H9 (cell line): ENCODE measurements around the gene AQP3. TPM values are rescaled to one million over a fixed set of nuclear protein-coding genes. Genes with fewer than 3 reads are reported as not detected.

Experiments
- DNase-seq: peaks from one replicate; pipeline ENCODE4 v3.0.0-alpha.2; 2017
- H2AFZ ChIP-seq: one replicate; pipeline ENCODE4 v1.6.1; 2013; ENCODE audit warnings: mild to moderate bottlenecking, low read length, control low read depth, moderate library complexity
- H2AK5ac ChIP-seq: 2 replicates; pipeline ENCODE4 v1.6.1; 2013; ENCODE audit warnings: low read length, control low read depth, mixed read lengths; ENCODE audit not compliant: insufficient read length
- H2BK120ac ChIP-seq: one replicate; pipeline ENCODE4 v1.6.1; 2013; ENCODE audit warnings: low read depth, mild to moderate bottlenecking, low read length, control low read depth, inconsistent platforms; ENCODE audit not compliant: poor library complexity, severe bottlenecking
- H2BK12ac ChIP-seq: 2 replicates; pipeline ENCODE4 v1.6.1; 2013; ENCODE audit warnings: low read length, control low read depth, mixed read lengths, low read depth; ENCODE audit not compliant: insufficient read length
- H2BK15ac ChIP-seq: 2 replicates; pipeline ENCODE4 v1.6.1; 2013; ENCODE audit warnings: low read depth, low read length, control low read depth
- H2BK20ac ChIP-seq: one replicate; pipeline ENCODE4 v1.6.1; 2013; ENCODE audit warnings: low read depth, mild to moderate bottlenecking, low read length, control low read depth, inconsistent platforms; ENCODE audit not compliant: poor library complexity, severe bottlenecking
- H2BK5ac ChIP-seq: 2 replicates; pipeline ENCODE4 v1.6.1; 2013; ENCODE audit warnings: low read length, control low read depth, mixed read lengths; ENCODE audit not compliant: insufficient read length
- H3K14ac ChIP-seq: 2 replicates; pipeline ENCODE4 v1.6.1; 2013; ENCODE audit warnings: low read length, control low read depth; ENCODE audit not compliant: insufficient read depth
- H3K18ac ChIP-seq: 2 replicates; pipeline ENCODE4 v1.6.1; 2013; ENCODE audit warnings: low read depth, mild to moderate bottlenecking, mixed read lengths, low read length, control low read depth; ENCODE audit not compliant: insufficient read length
- H3K23ac ChIP-seq: 2 replicates; pipeline ENCODE4 v1.6.1; 2013; ENCODE audit warnings: low read length, control low read depth, mixed read lengths, low read depth; ENCODE audit not compliant: insufficient read length
- H3K23me2 ChIP-seq: 2 replicates; pipeline ENCODE4 v1.6.1; 2013; ENCODE audit warnings: low read depth, mild to moderate bottlenecking, mixed read lengths, low read length, control low read depth; ENCODE audit not compliant: insufficient read length, poor library complexity, severe bottlenecking
- H3K27ac ChIP-seq: 2 replicates; pipeline ENCODE4 v1.5.1; 2013; ENCODE audit warnings: low read length, control low read depth, mixed read lengths, low read depth; ENCODE audit not compliant: insufficient read length
- H3K27me3 ChIP-seq: 2 replicates; pipeline ENCODE4 v1.6.1; 2013; ENCODE audit warnings: low read length, control low read depth, inconsistent platforms; ENCODE audit not compliant: insufficient read depth
- H3K4ac ChIP-seq: 2 replicates; pipeline ENCODE4 v1.6.1; 2013; ENCODE audit warnings: low read depth, mild to moderate bottlenecking, control low read depth, inconsistent platforms, low read length, moderate library complexity
- H3K4me1 ChIP-seq: 2 replicates; pipeline ENCODE4 v1.6.1; 2013; ENCODE audit warnings: low read length, control low read depth, inconsistent platforms; ENCODE audit not compliant: insufficient read depth
- H3K4me2 ChIP-seq: 2 replicates; pipeline ENCODE4 v1.6.1; 2013; ENCODE audit warnings: low read length, control low read depth, mixed read lengths; ENCODE audit not compliant: insufficient read length, insufficient read depth
- H3K56ac ChIP-seq: 2 replicates; pipeline ENCODE4 v1.6.1; 2013; ENCODE audit warnings: low read depth, mild to moderate bottlenecking, mixed read lengths, low read length, control low read depth; ENCODE audit not compliant: insufficient read length
- H3K79me1 ChIP-seq: 2 replicates; pipeline ENCODE4 v1.6.1; 2013; ENCODE audit warnings: low read depth, mild to moderate bottlenecking, moderate library complexity, low read length, control low read depth, inconsistent platforms; ENCODE audit not compliant: insufficient read depth, poor library complexity, severe bottlenecking
- H3K79me2 ChIP-seq: 2 replicates; pipeline ENCODE4 v1.6.1; 2013; ENCODE audit warnings: low read length, control low read depth, inconsistent platforms; ENCODE audit not compliant: insufficient read depth
- H3K9ac ChIP-seq: 2 replicates; pipeline ENCODE4 v1.6.1; 2013; ENCODE audit warnings: low read length, control low read depth, mixed read lengths; ENCODE audit not compliant: insufficient read length; ENCODE audit errors: extremely low read depth
- H3K9me3 ChIP-seq: one replicate; pipeline ENCODE4 v1.6.1; 2013; ENCODE audit warnings: low read depth, low read length, inconsistent platforms; ENCODE audit not compliant: control insufficient read depth
- H3T11ph ChIP-seq: one replicate; pipeline ENCODE4 v1.6.1; 2013; ENCODE audit warnings: mild to moderate bottlenecking, low read length, control low read depth, inconsistent platforms
- H4K20me1 ChIP-seq: one replicate; pipeline ENCODE4 v1.6.1; 2013; ENCODE audit not compliant: control insufficient read depth, insufficient read length, insufficient read depth
- H4K5ac ChIP-seq: 2 replicates; pipeline ENCODE4 v1.6.1; 2013; ENCODE audit warnings: low read depth, mild to moderate bottlenecking, mixed read lengths, low read length, control low read depth; ENCODE audit not compliant: insufficient read length
- H4K8ac ChIP-seq: replicated peaks from 2 replicates; pipeline ENCODE4 v1.6.1; 2013; ENCODE audit warnings: low read length, control low read depth, mixed read lengths, low read depth; ENCODE audit not compliant: insufficient read length
- H4K91ac ChIP-seq: 2 replicates; pipeline ENCODE4 v1.6.1; 2013; ENCODE audit warnings: low read depth, mild to moderate bottlenecking, moderate library complexity, mixed read lengths, low read length, control low read depth; ENCODE audit not compliant: insufficient read length
- H3K27ac Mint-ChIP-seq, 3 experiments: 2 replicates in 2 of 3; 3 replicates in 1 of 3; pipeline ENCODE4 v1.8.0; 2020 to 2021; ENCODE audit warnings: mixed read lengths in 3 of 3, mild to moderate bottlenecking in 1 of 3, moderate library complexity in 1 of 3
- H3K27me3 Mint-ChIP-seq: 2 replicates; pipeline ENCODE4 v1.8.0; 2021; ENCODE audit warnings: low read depth, mild to moderate bottlenecking, moderate library complexity, mixed read lengths
- H3K36me3 Mint-ChIP-seq, 3 experiments: 2 replicates in 2 of 3; 3 replicates in 1 of 3; pipeline ENCODE4 v1.8.0; 2020 to 2021; ENCODE audit warnings: low read depth in 3 of 3, mixed read lengths in 3 of 3; ENCODE audit not compliant: insufficient read depth in 1 of 3
- H3K4me1 Mint-ChIP-seq, 2 experiments: 2 replicates each; pipeline ENCODE4 v1.8.0; 2020; ENCODE audit warnings: mixed read lengths in 2 of 2
- H3K4me3 Mint-ChIP-seq, 2 experiments: 2 replicates in 1 of 2; 3 replicates in 1 of 2; pipeline ENCODE4 v1.8.0; 2020 to 2021; ENCODE audit warnings: mild to moderate bottlenecking in 2 of 2, mixed read lengths in 2 of 2, moderate library complexity in 1 of 2
- H3K9me3 Mint-ChIP-seq, 2 experiments: 2 replicates in 1 of 2; 3 replicates in 1 of 2; pipeline ENCODE4 v1.8.0; 2020; ENCODE audit warnings: mild to moderate bottlenecking in 2 of 2, mixed read lengths in 2 of 2, moderate library complexity in 1 of 2
- WGBS: extraction: QIAGEN DNeasy Blood & Tissue Kit; methylation state at CpG from one replicate; pipeline ENCODE4 v1.1.7; 2013; ENCODE audit warnings: missing lambda C conversion rate, low lambda C conversion rate, mixed read lengths; ENCODE audit not compliant: insufficient read length; ENCODE audit errors: extremely low coverage; 5-methylcytosine and 5-hydroxymethylcytosine counted together
- total RNA-seq: library from RNA; stranded (reverse); gene quantifications from 2 replicates; pipeline ENCODE4 v1.2.1, GENCODE V29; 2021
- TF ChIP-seq, protein P1 (sequence below): fragments of 200-600 bp; sonication (generic); conservative IDR thresholded peaks from 3 replicates; pipeline ENCODE4 v1.8.0; 2021; ENCODE audit warnings: antibody characterized with exemption, mild to moderate bottlenecking

Gene AQP3
- total RNA-seq, 1 experiment from 2014 or later: 1.6 TPM

DNA sequence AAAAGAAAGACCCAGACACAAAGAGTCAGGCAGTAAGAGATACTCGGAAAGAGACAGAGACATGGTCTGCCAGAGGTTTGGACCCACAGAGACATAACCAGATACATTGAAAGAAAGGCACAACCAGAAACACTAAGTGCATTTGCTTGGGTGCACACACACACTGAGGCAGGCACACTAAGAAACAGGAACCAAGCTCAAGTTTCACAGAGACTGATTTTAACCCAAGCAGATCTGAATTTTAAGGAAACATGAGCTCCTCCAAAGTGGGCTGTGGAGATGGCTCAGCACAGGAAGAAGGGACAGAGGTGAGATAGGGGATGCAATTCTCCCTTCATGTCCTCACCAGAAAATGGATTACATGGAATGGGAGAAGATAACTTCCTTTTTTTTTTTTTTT is 9.5 kb downstream of the AQP3 start:
- Histone ChIP-seq H2AFZ (no peak overlapping the region), H3K9ac (no peak overlapping the region), H3K79me1 (no peaks in the 10 kb centered on the region), H3K23me2 (no peaks in the 10 kb centered on the region), H3K4me2 (no peak overlapping the region), H3K18ac (no peak overlapping the region), H4K91ac (no peak overlapping the region), H3K79me2 (no peaks in the 10 kb centered on the region), H3K4me1 (no peaks in the 10 kb centered on the region), H3K23ac (no peak overlapping the region), H2BK20ac (no peak overlapping the region), H4K5ac (no peak overlapping the region), H3K27ac (no peak overlapping the region), H3K4ac (no peak overlapping the region), H4K8ac (no peak overlapping the region), H4K20me1 (no peaks in the 10 kb centered on the region), H3K27me3 (no peaks in the 10 kb centered on the region), H2BK15ac (no peak overlapping the region), H2AK5ac (no peak overlapping the region), H2BK12ac (no peak overlapping the region), H3K9me3 (no peaks in the 10 kb centered on the region), H2BK5ac (no peak overlapping the region), H3K14ac (no peak overlapping the region), H3T11ph (no peak overlapping the region), H3K56ac (no peak overlapping the region), H2BK120ac (no peak overlapping the region)
- DNase-seq: no peak
- peaks cover 11 to 16% of the 10 kb centered on the region in 2 experiments for H3K4me1 Mint-ChIP-seq
- H3K4me3 Mint-ChIP-seq: no peak overlapping the region
- peaks cover 8% of the 10 kb centered on the region for H3K27me3 Mint-ChIP-seq
- H3K27ac Mint-ChIP-seq: no peak overlapping the region; a peak in 1 of 7 replicates
- TF ChIP-seq, protein P1, sequence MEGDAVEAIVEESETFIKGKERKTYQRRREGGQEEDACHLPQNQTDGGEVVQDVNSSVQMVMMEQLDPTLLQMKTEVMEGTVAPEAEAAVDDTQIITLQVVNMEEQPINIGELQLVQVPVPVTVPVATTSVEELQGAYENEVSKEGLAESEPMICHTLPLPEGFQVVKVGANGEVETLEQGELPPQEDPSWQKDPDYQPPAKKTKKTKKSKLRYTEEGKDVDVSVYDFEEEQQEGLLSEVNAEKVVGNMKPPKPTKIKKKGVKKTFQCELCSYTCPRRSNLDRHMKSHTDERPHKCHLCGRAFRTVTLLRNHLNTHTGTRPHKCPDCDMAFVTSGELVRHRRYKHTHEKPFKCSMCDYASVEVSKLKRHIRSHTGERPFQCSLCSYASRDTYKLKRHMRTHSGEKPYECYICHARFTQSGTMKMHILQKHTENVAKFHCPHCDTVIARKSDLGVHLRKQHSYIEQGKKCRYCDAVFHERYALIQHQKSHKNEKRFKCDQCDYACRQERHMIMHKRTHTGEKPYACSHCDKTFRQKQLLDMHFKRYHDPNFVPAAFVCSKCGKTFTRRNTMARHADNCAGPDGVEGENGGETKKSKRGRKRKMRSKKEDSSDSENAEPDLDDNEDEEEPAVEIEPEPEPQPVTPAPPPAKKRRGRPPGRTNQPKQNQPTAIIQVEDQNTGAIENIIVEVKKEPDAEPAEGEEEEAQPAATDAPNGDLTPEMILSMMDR: no peak
- no peaks in the 10 kb centered on the region for H3K9me3 Mint-ChIP-seq
- no CpG with 5 or more reads among the region's 1 CpG for WGBS
- no peaks in the 10 kb centered on the region for H3K36me3 Mint-ChIP-seq
